Small intestine (tissue), 7 donors: ENCODE measurements around the gene SYT13. TPM values are rescaled to one million over a fixed set of nuclear protein-coding genes. Genes with fewer than 3 reads are reported as not detected.

ENCODE experiments used
- DNase-seq, 2 donors: peaks; one replicate each; pipeline versions ENCODE4 v3.0.0 to v3.0.0-alpha.2; 2013
- FAIRE-seq: peaks from 2 replicates; lab custom pipeline; 2012; peaks lifted over from hg19 to GRCh38; lab: Jason Lieb, UNC
- H3K27ac ChIP-seq, 3 donors: one replicate each; pipeline ENCODE4 v1.5.1; 2013; ENCODE audit warnings: low read length in 2 of 3, mild to moderate bottlenecking in 2 of 3, control low read depth in 1 of 3, inconsistent platforms in 1 of 3, low read depth in 1 of 3, moderate library complexity in 1 of 3
- H3K27me3 ChIP-seq, 3 donors: one replicate each; pipeline ENCODE4 v1.6.1; 2013; ENCODE audit warnings: low read length in 3 of 3, inconsistent platforms in 1 of 3; ENCODE audit not compliant: control insufficient read depth in 3 of 3, insufficient read depth in 3 of 3
- H3K36me3 ChIP-seq, 3 donors: one replicate each; pipeline ENCODE4 v1.6.1; 2013; ENCODE audit warnings: low read length in 3 of 3, inconsistent platforms in 1 of 3, low read depth in 1 of 3, mild to moderate bottlenecking in 1 of 3, moderate library complexity in 1 of 3; ENCODE audit not compliant: control insufficient read depth in 3 of 3, insufficient read depth in 2 of 3
- H3K4me1 ChIP-seq, 3 donors: one replicate each; pipeline ENCODE4 v1.6.1; 2013; ENCODE audit warnings: low read length in 2 of 3, inconsistent platforms in 1 of 3, low read depth in 1 of 3, mild to moderate bottlenecking in 1 of 3, moderate library complexity in 1 of 3; ENCODE audit not compliant: control insufficient read depth in 3 of 3, insufficient read depth in 2 of 3
- H3K4me3 ChIP-seq, 3 donors: one replicate each; pipeline ENCODE4 v1.5.1; 2013; ENCODE audit warnings: low read length in 3 of 3, control low read depth in 1 of 3, inconsistent platforms in 1 of 3, low read depth in 1 of 3, mild to moderate bottlenecking in 1 of 3, moderate library complexity in 1 of 3
- H3K9me3 ChIP-seq, 2 donors: one replicate each; pipeline ENCODE4 v1.6.1; 2013; ENCODE audit warnings: low read depth in 1 of 2, low read length in 1 of 2; ENCODE audit not compliant: control insufficient read depth in 2 of 2, insufficient read depth in 1 of 2
- WGBS, 3 donors: extraction: QIAGEN DNeasy Blood & Tissue Kit; methylation state at CpG; one replicate each; pipeline ENCODE4 v1.1.7; 2013; 5-methylcytosine and 5-hydroxymethylcytosine counted together
- polyA plus RNA-seq, 4 donors: library from polyadenylated mRNA; stranded (reverse) in 3 of 4; unstranded in 1 of 4; fragments of 200-250 nt in 3 of 4; fragments of 120-200 nt in 1 of 4; gene quantifications; one replicate each; pipeline versions ENCODE4 v1.2.1 to v1.2.3, GENCODE V29; 2013
- donor health status: healthy with polysubstance abuse.
- donor health status: control.
- donor health status: control.
- donor health status: Bipolar disorder and iron deficiency.
- donor health status: healthy.

The SYT13 gene
- polyA plus RNA-seq, 4 donors = 2.0 to 44.2 (median 12.3) TPM

- Histone ChIP-seq H3K36me3 (peaks cover 0 to 91% (median 0%) of the 10 kb centered on the region in 3 donors), H3K4me1 (peaks cover 0 to 21% (median 0%) of the 10 kb centered on the region in 3 donors), H3K27me3 (no peaks in the 10 kb centered on the region), H3K27ac (no peak overlapping the region), H3K4me3 (no peak overlapping the region), H3K9me3 (no peaks in the 10 kb centered on the region)
- WGBS, 3 donors = 79 to 86% (median 81%) methylated on average over 8 of the region's 8 CpGs
- FAIRE-seq (no peak), DNase-seq (peak; percentile 17 to 45)
Measured at GRCh38 chr11:45208135-45208534, 78.0 kb downstream of the SYT13 start.

GRCh38 chr11:45205978-45206377 lies 80.2 kb downstream of the SYT13 start:
- H3K4me3 ChIP-seq = no peak overlapping the region

GRCh38 chr11:45204761-45205160 lies 81.4 kb downstream of the SYT13 start:
- peaks cover 0 to 10% (median 0%) of the 10 kb centered on the region in 3 donors for H3K4me1 ChIP-seq
- H3K4me3 ChIP-seq = no peak overlapping the region
- H3K36me3 ChIP-seq = peaks cover 0 to 67% (median 0%) of the 10 kb centered on the region in 3 donors
- 75 to 79% (median 77%) methylated on average over 8 of the region's 8 CpGs for whole genome bisulfite sequencing, 3 donors
- no peak overlapping the region for H3K27ac ChIP-seq
- no peaks in the 10 kb centered on the region for H3K9me3 ChIP-seq
- no peak for DNase-seq
- no peaks in the 10 kb centered on the region for H3K27me3 ChIP-seq
- FAIRE-seq = no peak

More at GRCh38 chr11:45205978-45206377, 80.2 kb downstream of the SYT13 start:
- FAIRE-seq = no peak
- H3K36me3 ChIP-seq = peaks cover 0 to 75% (median 0%) of the 10 kb centered on the region in 3 donors
- H3K4me1 ChIP-seq = peaks cover 0 to 21% (median 0%) of the 10 kb centered on the region in 3 donors
- WGBS, 3 donors = 62 to 76% (median 75%) methylated on average over 7 of the region's 7 CpGs
- H3K9me3 ChIP-seq = no peaks in the 10 kb centered on the region
- no peak overlapping the region for H3K27ac ChIP-seq
- no peaks in the 10 kb centered on the region for H3K27me3 ChIP-seq
- no peak for DNase-seq

DNA sequence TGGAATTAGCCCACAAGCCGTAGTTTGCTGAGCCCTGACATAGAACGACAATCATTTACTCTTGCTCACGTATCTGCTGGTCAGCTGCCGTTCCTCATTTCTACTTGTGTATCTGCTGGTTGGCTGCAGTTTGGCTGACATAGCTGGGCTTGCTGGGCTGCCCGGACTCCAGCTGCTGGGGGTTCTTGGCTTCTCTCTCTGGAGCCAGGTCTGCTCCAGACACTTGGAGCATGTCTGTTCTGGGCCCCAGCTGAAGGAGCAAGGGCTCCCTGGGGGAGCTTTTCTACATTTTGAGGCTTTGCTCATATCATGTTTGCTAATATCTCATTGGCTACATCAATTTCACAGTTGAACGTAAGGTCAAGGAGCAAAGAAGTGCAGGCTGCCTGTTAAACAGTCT lies 92.4 kb downstream of the SYT13 start:
- DNase-seq = no peak
- Histone ChIP-seq H3K4me3 (no peak overlapping the region), H3K4me1 (no peaks in the 10 kb centered on the region), H3K36me3 (peaks cover 0 to 31% (median 4%) of the 10 kb centered on the region in 3 donors), H3K27ac (no peak overlapping the region), H3K9me3 (peaks cover 0 to 11% of the 10 kb centered on the region in 2 donors), H3K27me3 (no peaks in the 10 kb centered on the region)
- 77 to 96% (median 84%) methylated on average over 6 of the region's 6 CpGs for WGBS, 3 donors
- no peak for FAIRE-seq

Other genes starting within 250 kb of the SYT13 start
- gene PRDM11, start 139.7 kb downstream of the SYT13 start, polyA plus RNA-seq = 10 to 100 TPM in 1 of 4 donors, 1 to 10 TPM in 2, under 1 TPM in 1; 0.45 to 20.4 (median 3.2) TPM